ENCODE measurements around the gene ADAT3.
"Not testable (repeated sequence)": the region's sequence is repeated elsewhere in the genome, so short reads cannot be mapped to it uniquely, and the experiment has no call there.

Gene ADAT3

GRCh38 chr19:1866693-1867348, 38.4 kb upstream of the ADAT3 start:
- no peak for DNase-seq (ENCODE audit: low read depth in 2 of 2)

- DNase-seq (ENCODE audit: low read depth in 2 of 2), result no peak
Measured at GRCh38 chr19:1867349-1867724, 37.9 kb upstream of the ADAT3 start.

GRCh38 chr19:1868971-1869370, 36.2 kb upstream of the ADAT3 start:
- DNase-seq (ENCODE audit: low read depth in 2 of 2), result no peak

GRCh38 chr19:1871140-1871597, 34.0 kb upstream of the ADAT3 start:
- DNase-seq (ENCODE audit: low read depth in 2 of 2), result no peak

- DNase-seq (ENCODE audit: low read depth in 2 of 2), result no peak
Measured at GRCh38 chr19:1871630-1872029, 33.6 kb upstream of the ADAT3 start.

GRCh38 chr19:1872807-1873523, 32.2 kb upstream of the ADAT3 start:
- DNase-seq (ENCODE audit: low read depth in 2 of 2), result no peak

- DNase-seq (ENCODE audit: low read depth in 2 of 2), result no peak
Measured at GRCh38 chr19:1873524-1874473, 31.4 kb upstream of the ADAT3 start.

- DNase-seq (ENCODE audit: low read depth in 2 of 2), result no peak
Measured at GRCh38 chr19:1874554-1875185, 30.5 kb upstream of the ADAT3 start.

GRCh38 chr19:1875265-1875645, 29.9 kb upstream of the ADAT3 start:
- DNase-seq (ENCODE audit: low read depth in 2 of 2), result not testable (repeated sequence)

GRCh38 chr19:1875646-1876495, 29.3 kb upstream of the ADAT3 start:
- DNase-seq (ENCODE audit: low read depth in 2 of 2), result peak; percentile 57 to 72

GRCh38 chr19:1876496-1877279, 28.5 kb upstream of the ADAT3 start:
- DNase-seq (ENCODE audit: low read depth in 2 of 2), result not testable (repeated sequence)

GRCh38 chr19:1877280-1877660, 27.9 kb upstream of the ADAT3 start:
- not testable (repeated sequence) for DNase-seq (ENCODE audit: low read depth in 2 of 2)

- DNase-seq (ENCODE audit: low read depth in 2 of 2), result not testable (repeated sequence)
Measured at GRCh38 chr19:1878583-1878982, 26.6 kb upstream of the ADAT3 start.

GRCh38 chr19:1879982-1880381, 25.2 kb upstream of the ADAT3 start:
- not testable (repeated sequence) for DNase-seq (ENCODE audit: low read depth in 2 of 2)

- no peak for DNase-seq (ENCODE audit: low read depth in 2 of 2)
Measured at GRCh38 chr19:1880611-1881392, 24.4 kb upstream of the ADAT3 start.

GRCh38 chr19:1881393-1882088, 23.7 kb upstream of the ADAT3 start:
- DNase-seq (ENCODE audit: low read depth in 2 of 2), result not testable (repeated sequence)

GRCh38 chr19:1882089-1882785, 23.0 kb upstream of the ADAT3 start:
- DNase-seq (ENCODE audit: low read depth in 2 of 2), result peak in 1 of 2 donors; percentile 71

All from stimulated activated CD4-positive, alpha-beta T cell treated with anti-CD3 and anti-CD28 coated beads, Interleukin-1b, Interleukin-23, amount 100 ng/mL, for 1 hour (primary cell).